Stomach (tissue), 9 donors: ENCODE measurements around the gene BTBD9. TPM values are rescaled to one million over a fixed set of nuclear protein-coding genes. Genes with fewer than 3 reads are reported as not detected.

Experiments
- DNase-seq, 2 donors: peaks; one replicate each; pipeline versions ENCODE4 v3.0.0 to v3.0.0-alpha.2; 2013 to 2019
- H3K27ac ChIP-seq, 5 donors: fragments of 200-600 bp in 4 of 5; sonication (generic) in 4 of 5; one replicate each; pipeline ENCODE4 v1.5.1; 2013 to 2019; ENCODE audit warnings: mild to moderate bottlenecking in 1 of 5, moderate library complexity in 1 of 5
- H3K27me3 ChIP-seq, 3 donors: fragments of 200-600 bp; sonication (generic); one replicate each; pipeline ENCODE4 v1.5.1; 2017 to 2019; ENCODE audit warnings: mixed run types in 1 of 3
- H3K36me3 ChIP-seq, 4 donors: fragments of 200-600 bp; sonication (generic); 1 replicate in 3 of 4; 2 replicates in 1 of 4; pipeline ENCODE4 v1.5.1; 2016 to 2019
- H3K4me1 ChIP-seq, 4 donors: fragments of 200-600 bp; sonication (generic); one replicate each; pipeline ENCODE4 v1.5.1; 2016 to 2019
- H3K4me3 ChIP-seq, 4 donors: fragments of 200-600 bp; sonication (generic) in 3 of 4; one replicate each; pipeline ENCODE4 v1.5.1; 2016 to 2019; ENCODE audit warnings: mild to moderate bottlenecking in 1 of 4
- H3K9me3 ChIP-seq, 4 donors: fragments of 200-600 bp; sonication (generic); one replicate each; pipeline ENCODE4 v1.5.1; 2016 to 2019
- EP300 ChIP-seq: sonication (generic); formaldehyde crosslinking; IDR thresholded peaks from one replicate; pipeline ENCODE4 v1.6.1; 2017; ENCODE audit warnings: antibody characterized with exemption
- POLR2A ChIP-seq, 4 donors: fragments of 450-650 bp; IDR thresholded peaks; one replicate each; pipeline ENCODE4 v1.6.1; 2016; ENCODE audit warnings: antibody characterized with exemption in 4 of 4, control low read depth in 2 of 4, mild to moderate bottlenecking in 1 of 4, moderate library complexity in 1 of 4
- POLR2AphosphoS5 ChIP-seq, 3 donors: sonication (generic); formaldehyde crosslinking; IDR thresholded peaks; one replicate each; pipeline ENCODE4 v1.6.1; 2016; ENCODE audit warnings: antibody characterized with exemption in 3 of 3
- WGBS, 5 donors: extraction: QIAGEN DNeasy Blood & Tissue Kit in 3 of 5; methylation state at CpG; one replicate each; pipeline versions ENCODE4 v1.1.5 to v1.1.7; 2013 to 2018; 5-methylcytosine and 5-hydroxymethylcytosine counted together
- intact Hi-C: fragments of 100-400 bp; cut with DNase I; formaldehyde crosslinking; loops from one replicate; pipeline ENCODE4 v1.15.1; 2023; ENCODE audit warnings: low total_unique reads
- polyA plus RNA-seq, 3 donors: library from polyadenylated mRNA; stranded (reverse); fragments of 200-250 nt; gene quantifications; one replicate each; pipeline ENCODE4 v1.2.3, GENCODE V29; 2013
- total RNA-seq, 5 donors: library from RNA; depleted of rRNA; stranded (reverse); fragments of >200 nt; gene quantifications; one replicate each; pipeline versions ENCODE4 v1.1.0 to v1.2.3, GENCODE V29; 2014 to 2016
- TF ChIP-seq, protein P1 (sequence below), 7 experiments: fragments of 450-650 bp in 4 of 7; fragments of 200-600 bp in 3 of 7; sonication (generic) in 3 of 7; IDR thresholded peaks; one replicate each; pipeline ENCODE4 v1.5.1; 2016 to 2019; ENCODE audit warnings: antibody characterized with exemption in 7 of 7, control low read depth in 2 of 7, mild to moderate bottlenecking in 1 of 7
- donor health status: healthy with polysubstance abuse.
- donor health status: Bipolar disorder and iron deficiency.
- donor health status: healthy.

BTBD9 gene
- total and polyA plus RNA-seq, 8 donors, result 1.4 to 90.2 (median 6.8) TPM

DNA sequence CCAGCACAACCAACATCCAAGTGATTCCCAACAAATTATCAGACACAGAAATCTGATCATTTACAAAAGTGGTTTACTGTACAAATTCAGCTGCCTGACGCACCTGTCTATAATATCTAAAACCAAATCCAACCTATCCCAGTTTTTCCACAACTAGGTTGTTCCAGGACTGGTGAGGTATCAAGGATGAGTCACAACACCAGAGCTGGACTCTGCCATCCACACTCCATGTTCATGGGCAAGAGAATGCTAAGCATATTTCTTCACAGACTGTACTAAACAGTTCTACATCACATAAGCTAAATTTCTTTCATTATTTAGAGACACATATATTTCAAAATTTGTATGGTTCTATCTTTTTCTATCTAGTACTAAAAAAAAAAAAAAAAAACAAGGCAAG, 141.6 kb downstream of the BTBD9 start:
- no peak overlapping the region for H3K4me3 ChIP-seq
- TF ChIP-seq POLR2A (IDR thresholded peaks at IDR 0.05) (no peak), POLR2AphosphoS5 (IDR thresholded peaks at IDR 0.05) (no peak), EP300 (no peak)
- TF ChIP-seq, protein P1, sequence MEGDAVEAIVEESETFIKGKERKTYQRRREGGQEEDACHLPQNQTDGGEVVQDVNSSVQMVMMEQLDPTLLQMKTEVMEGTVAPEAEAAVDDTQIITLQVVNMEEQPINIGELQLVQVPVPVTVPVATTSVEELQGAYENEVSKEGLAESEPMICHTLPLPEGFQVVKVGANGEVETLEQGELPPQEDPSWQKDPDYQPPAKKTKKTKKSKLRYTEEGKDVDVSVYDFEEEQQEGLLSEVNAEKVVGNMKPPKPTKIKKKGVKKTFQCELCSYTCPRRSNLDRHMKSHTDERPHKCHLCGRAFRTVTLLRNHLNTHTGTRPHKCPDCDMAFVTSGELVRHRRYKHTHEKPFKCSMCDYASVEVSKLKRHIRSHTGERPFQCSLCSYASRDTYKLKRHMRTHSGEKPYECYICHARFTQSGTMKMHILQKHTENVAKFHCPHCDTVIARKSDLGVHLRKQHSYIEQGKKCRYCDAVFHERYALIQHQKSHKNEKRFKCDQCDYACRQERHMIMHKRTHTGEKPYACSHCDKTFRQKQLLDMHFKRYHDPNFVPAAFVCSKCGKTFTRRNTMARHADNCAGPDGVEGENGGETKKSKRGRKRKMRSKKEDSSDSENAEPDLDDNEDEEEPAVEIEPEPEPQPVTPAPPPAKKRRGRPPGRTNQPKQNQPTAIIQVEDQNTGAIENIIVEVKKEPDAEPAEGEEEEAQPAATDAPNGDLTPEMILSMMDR (IDR thresholded peaks at IDR 0.05), result no peak
- H3K36me3 ChIP-seq, result no peaks in the 10 kb centered on the region
- peaks cover 0 to 4% (median 2%) of the 10 kb centered on the region in 4 donors for H3K4me1 ChIP-seq
- H3K27me3 ChIP-seq, result no peaks in the 10 kb centered on the region
- H3K27ac ChIP-seq, result no peak overlapping the region
- DNase-seq, result no peak
- 79 to 97% (median 85%) methylated on average over 1 of the region's 1 CpG for WGBS, 5 donors
- no peaks in the 10 kb centered on the region for H3K9me3 ChIP-seq
- intact Hi-C loops, result loop anchor here (10.0 kb wide), 1 partner anchor 713 kb away; no protein-coding TSS in a partner anchor

DNA sequence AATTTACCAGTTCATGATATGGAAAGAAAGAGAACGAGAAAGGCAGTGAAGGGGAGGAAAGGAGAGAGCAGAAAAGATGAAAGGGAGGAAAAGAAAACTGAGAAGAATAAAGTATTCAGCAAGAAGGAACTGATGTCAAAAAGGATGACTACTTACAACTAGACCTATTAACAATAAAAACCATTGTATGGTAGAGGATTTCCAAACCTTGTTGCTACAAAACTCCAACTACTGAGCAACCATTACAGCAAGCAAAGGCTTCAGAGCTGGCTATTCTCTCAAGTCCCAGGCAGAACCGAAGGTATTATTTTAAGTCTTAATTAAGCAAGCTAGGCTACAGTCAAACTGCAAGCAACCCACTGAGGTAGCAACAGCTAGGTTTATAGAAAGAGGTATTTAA, 142.2 kb downstream of the BTBD9 start:
- Histone ChIP-seq H3K4me1 (peaks cover 0 to 4% (median 2%) of the 10 kb centered on the region in 4 donors), H3K27ac (no peak overlapping the region), H3K27me3 (no peaks in the 10 kb centered on the region), H3K9me3 (no peaks in the 10 kb centered on the region), H3K36me3 (no peaks in the 10 kb centered on the region), H3K4me3 (no peak overlapping the region)
- intact Hi-C loops, result loop anchor here (10.0 kb wide), 1 partner anchor 713 kb away; no protein-coding TSS in a partner anchor
- TF ChIP-seq POLR2AphosphoS5 (IDR thresholded peaks at IDR 0.05) (no peak), EP300 (no peak), POLR2A (IDR thresholded peaks at IDR 0.05) (no peak)
- TF ChIP-seq, protein P1 (IDR thresholded peaks at IDR 0.05), result no peak
- WGBS, 5 donors, result 80 to 97% (median 90%) methylated on average over 2 of the region's 2 CpGs
- no peak for DNase-seq

DNA sequence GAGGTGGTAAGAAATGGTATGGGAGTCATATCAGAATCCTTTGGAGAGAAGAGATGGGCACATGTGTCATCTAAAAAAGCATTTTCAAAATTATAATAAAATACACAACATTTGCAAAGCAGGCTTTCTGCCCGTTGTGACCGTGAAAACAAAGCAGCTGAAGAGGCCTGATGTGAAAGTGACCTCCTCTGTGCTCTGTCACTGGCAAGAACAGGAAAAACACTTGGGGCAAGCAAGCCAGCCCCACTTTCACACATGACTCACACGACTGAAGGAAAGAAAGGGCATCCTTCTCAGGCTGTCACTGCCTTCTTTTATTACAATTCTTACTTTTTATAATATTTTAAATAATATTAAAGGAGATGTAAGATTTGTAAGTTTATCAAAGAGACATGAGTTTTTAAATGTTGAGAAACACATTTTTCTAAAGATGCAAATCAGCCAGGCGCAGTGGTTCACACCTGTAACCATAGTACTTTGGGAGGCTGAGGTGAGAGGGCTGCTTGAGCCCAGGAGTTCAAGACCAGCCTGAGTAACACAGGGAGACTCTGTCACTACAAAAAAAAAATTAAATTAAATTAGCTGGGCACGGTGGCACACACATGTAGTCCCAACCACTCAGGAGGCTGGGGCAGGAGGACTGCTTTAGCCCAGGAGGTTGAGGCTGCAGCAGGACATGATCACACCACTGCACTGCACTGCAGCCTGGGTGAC, 143.7 kb downstream of the BTBD9 start:
- H3K36me3 ChIP-seq, result no peaks in the 10 kb centered on the region
- WGBS, 5 donors, result 64 to 80% (median 70%) methylated on average over 5 of the region's 5 CpGs
- peaks cover 0 to 4% (median 2%) of the 10 kb centered on the region in 4 donors for H3K4me1 ChIP-seq
- H3K27ac ChIP-seq, result no peak overlapping the region
- DNase-seq, result no peak
- H3K9me3 ChIP-seq, result no peaks in the 10 kb centered on the region
- no peak overlapping the region for H3K4me3 ChIP-seq
- TF ChIP-seq, protein P1 (IDR thresholded peaks at IDR 0.05), result no peak
- TF ChIP-seq POLR2AphosphoS5 (IDR thresholded peaks at IDR 0.05) (no peak), EP300 (no peak), POLR2A (IDR thresholded peaks at IDR 0.05) (no peak)
- intact Hi-C loops, result loop anchor here (10.0 kb wide), 1 partner anchor 711 kb away; no protein-coding TSS in a partner anchor
- no peaks in the 10 kb centered on the region for H3K27me3 ChIP-seq

DNA sequence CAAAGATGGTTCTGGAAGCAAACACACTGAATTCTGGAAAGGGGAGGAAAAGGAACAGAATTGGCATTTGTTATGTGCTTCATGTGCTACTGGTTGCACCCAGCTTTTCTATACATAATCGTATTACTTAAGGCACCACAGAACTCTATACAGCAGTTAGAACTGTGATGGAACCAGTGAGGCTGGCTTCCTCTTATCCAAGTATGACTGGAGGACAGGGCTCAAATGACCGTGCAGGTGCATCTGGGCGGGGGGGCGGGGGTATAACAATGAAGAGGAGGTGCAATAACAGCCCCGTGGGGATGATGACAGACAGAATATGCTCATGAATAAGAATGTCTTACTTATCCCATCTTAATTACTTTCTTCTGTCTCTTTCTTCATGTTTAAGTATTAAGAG, 144.2 kb downstream of the BTBD9 start:
- H3K9me3 ChIP-seq, result no peaks in the 10 kb centered on the region
- no peak for DNase-seq
- H3K4me3 ChIP-seq, result no peak overlapping the region
- H3K36me3 ChIP-seq, result no peaks in the 10 kb centered on the region
- H3K27ac ChIP-seq, result no peak overlapping the region
- intact Hi-C loops, result loop anchor here (10.0 kb wide), 1 partner anchor 711 kb away; no protein-coding TSS in a partner anchor
- peaks cover 0 to 4% (median 2%) of the 10 kb centered on the region in 4 donors for H3K4me1 ChIP-seq
- no peaks in the 10 kb centered on the region for H3K27me3 ChIP-seq
- WGBS, 5 donors, result 78 to 90% (median 82%) methylated on average over 5 of the region's 5 CpGs
- TF ChIP-seq, protein P1 (IDR thresholded peaks at IDR 0.05), result no peak
- TF ChIP-seq EP300 (no peak), POLR2A (IDR thresholded peaks at IDR 0.05) (no peak), POLR2AphosphoS5 (IDR thresholded peaks at IDR 0.05) (no peak)
